ENCODE measurements around the gene MAGI3. TPM values are rescaled to one million over a fixed set of nuclear protein-coding genes. Genes with fewer than 3 reads are reported as not detected.

The MAGI3 gene
- total and polyA plus RNA-seq, 2 of the 13 experiments (the other 11 are each of a cell fraction or from before 2014, with no cell fraction given): 4.0 to 11.8 TPM

DNA sequence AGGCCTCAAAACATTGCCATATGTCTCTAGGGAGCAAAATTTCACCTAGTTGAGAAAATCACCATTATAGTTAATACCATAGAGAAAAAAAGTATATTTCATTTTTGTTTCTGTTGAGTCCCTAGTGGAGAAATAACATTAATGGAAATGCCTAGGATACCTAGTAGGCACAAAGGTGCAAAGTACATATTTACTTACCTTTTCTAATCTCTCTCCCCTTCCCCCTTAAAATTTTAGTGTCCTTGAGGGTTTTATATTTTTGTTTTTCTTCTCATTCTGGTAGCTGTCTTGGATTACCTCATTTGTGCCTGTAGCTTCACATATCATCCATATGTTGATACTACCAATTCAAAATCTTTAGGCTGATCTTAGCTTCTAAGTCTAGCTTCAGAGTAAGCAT, 127.0 kb downstream of the MAGI3 start (continued):
- peak; percentile 49 for TF ChIP-seq ARID5B (CRISPR knock-in tag; IDR thresholded peaks at IDR 0.05)
- TF ChIP-seq ZNF367 (CRISPR knock-in tag; IDR thresholded peaks at IDR 0.05; ENCODE audit: borderline replicate concordance): no peak
- no peak for TF ChIP-seq ZNF331 (CRISPR knock-in tag; IDR thresholded peaks at IDR 0.05)
- no peak for TF ChIP-seq PAWR (CRISPR knock-in tag; IDR thresholded peaks at IDR 0.05; ENCODE audit: borderline replicate concordance)
- no peak for TF ChIP-seq SKI (IDR thresholded peaks at IDR 0.05; ENCODE audit: partially characterized antibody)
- TF ChIP-seq EP300 (IDR thresholded peaks at IDR 0.05; ENCODE audit: low read depth in 2 of 2, low read length in 2 of 2): peak in 1 of 2 experiments; percentile 27; a peak in 1 of 4 replicates
- no peak for TF ChIP-seq EP300 (CRISPR knock-in tag; IDR thresholded peaks at IDR 0.05; ENCODE audit: borderline replicate concordance)
- 0 out of 2 replicates have a peak, but pooled peaks have one; percentile 25 for TF ChIP-seq PAXIP1 (CRISPR knock-in tag; conservative IDR thresholded peaks at IDR 0.05)
- no peak for TF ChIP-seq ZNF709 (CRISPR knock-in tag; IDR thresholded peaks at IDR 0.05)
- no peak for TF ChIP-seq TRIM24 (CRISPR knock-in tag; IDR thresholded peaks at IDR 0.05)
- TF ChIP-seq ZNF17 (CRISPR knock-in tag; IDR thresholded peaks at IDR 0.05): no peak
- TF ChIP-seq HNF4A (CRISPR knock-in tag; IDR thresholded peaks at IDR 0.05): peak; percentile 73
- no peak for TF ChIP-seq NFRKB (IDR thresholded peaks at IDR 0.05)
